Endothelial cell of umbilical vein (primary cell): ENCODE results near the gene TRAPPC12. TPM values are rescaled to one million over a fixed set of nuclear protein-coding genes. Genes with fewer than 3 reads are reported as not detected.

ENCODE experiments used
- BruUV-seq: library from RNA; stranded (reverse); fragments of 400-500 nt; replicated peaks from 2 replicates; lab custom pipeline; 2021; lab: Mats Ljungman, UMichigan
- CTCF ChIA-PET: fragments of 300-600, 350-600 bp; sonication (Branson Sonifier 250); formaldehyde crosslinking; loops from one replicate; lab custom pipeline; 2021; ENCODE audit warnings: antibody characterized with exemption, inconsistent platforms; lab: Charles Lee
- POLR2A ChIA-PET: fragments of 300-600, 350-600 bp; sonication (Branson Sonifier 250); formaldehyde crosslinking; loops from one replicate; lab custom pipeline; 2021; ENCODE audit warnings: antibody characterized with exemption, inconsistent platforms; lab: Charles Lee
- DNase-seq: peaks from one replicate; pipeline ENCODE4 v3.0.0-alpha.2; 2011; ENCODE audit warnings: low read depth, low spot score
- FAIRE-seq: peaks from 2 replicates; lab custom pipeline; 2011; peaks lifted over from hg19 to GRCh38; lab: Jason Lieb, UNC
- H2AFZ ChIP-seq: 2 replicates; pipeline ENCODE4 v1.6.0; 2012; ENCODE audit warnings: low read depth, low read length, control low read depth, inconsistent platforms
- H3K27ac ChIP-seq: 2 replicates; pipeline ENCODE4 v1.5.1; 2011; ENCODE audit warnings: low read depth, mild to moderate bottlenecking, control low read depth, low read length, moderate library complexity; ENCODE audit not compliant: insufficient read depth
- H3K27me3 ChIP-seq, 2 experiments: 2 replicates each; pipeline versions ENCODE4 v1.6.0 to v1.6.1; 2011; ENCODE audit warnings: low read length in 2 of 2, mixed read lengths in 1 of 2; ENCODE audit not compliant: control insufficient read depth in 2 of 2, insufficient read depth in 2 of 2
- H3K36me3 ChIP-seq, 2 experiments: 2 replicates in 1 of 2; 3 replicates in 1 of 2; pipeline ENCODE4 v1.5.1; 2011; ENCODE audit warnings: low read length in 2 of 2, mild to moderate bottlenecking in 1 of 2, moderate library complexity in 1 of 2; ENCODE audit not compliant: control insufficient read depth in 2 of 2, insufficient read depth in 2 of 2; ENCODE audit errors: extremely low read depth in 1 of 2
- H3K4me1 ChIP-seq: 3 replicates; pipeline ENCODE4 v1.5.1; 2011; ENCODE audit warnings: mild to moderate bottlenecking, low read length; ENCODE audit not compliant: control insufficient read depth, insufficient read depth; ENCODE audit errors: extremely low read depth
- H3K4me2 ChIP-seq: 2 replicates; pipeline ENCODE4 v1.6.1; 2011; ENCODE audit warnings: low read length, control low read depth, mixed read lengths; ENCODE audit not compliant: insufficient read depth
- H3K4me3 ChIP-seq, 3 experiments: fragments of 200-600 bp in 1 of 3; sonication (generic), shearing (Covaris generic) in 1 of 3; replicated peaks in 1 of 3; 2 replicates each; pipeline ENCODE4 v1.5.1; 2011 to 2016; ENCODE audit warnings: control low read depth in 3 of 3, low read length in 3 of 3, mild to moderate bottlenecking in 2 of 3, inconsistent platforms in 1 of 3, low read depth in 1 of 3, moderate library complexity in 1 of 3; ENCODE audit not compliant: insufficient read depth in 1 of 3
- H3K79me2 ChIP-seq: 2 replicates; pipeline ENCODE4 v1.6.0; 2012; ENCODE audit warnings: low read length, inconsistent platforms; ENCODE audit not compliant: control insufficient read depth, insufficient read depth
- H3K9ac ChIP-seq: replicated peaks from 2 replicates; pipeline ENCODE3; 2011; ENCODE audit warnings: low read length, control low read depth; ENCODE audit not compliant: insufficient read depth; ENCODE audit errors: extremely low read depth
- H3K9me1 ChIP-seq: replicated peaks from 3 replicates; pipeline ENCODE4 v1.6.0; 2011; ENCODE audit warnings: mild to moderate bottlenecking, low read length; ENCODE audit not compliant: control insufficient read depth, insufficient read depth; ENCODE audit errors: extremely low read depth
- H3K9me3 ChIP-seq: replicated peaks from 2 replicates; pipeline ENCODE4 v1.5.1; 2012; ENCODE audit warnings: low read length, inconsistent platforms; ENCODE audit not compliant: control insufficient read depth, insufficient read depth
- H4K20me1 ChIP-seq: replicated peaks from 2 replicates; pipeline ENCODE3; 2011; ENCODE audit warnings: mild to moderate bottlenecking, low read length; ENCODE audit not compliant: control insufficient read depth, insufficient read depth; ENCODE audit errors: extremely low read depth
- CTCF ChIP-seq, 2 donors: IDR thresholded peaks; 1 replicate in 1 of 2; 2 replicates in 1 of 2; pipeline ENCODE4 v1.5.1; 2011; ENCODE audit warnings: low read length in 2 of 2, mild to moderate bottlenecking in 2 of 2, moderate library complexity in 2 of 2, control low read depth in 1 of 2, inconsistent platforms in 1 of 2, low read depth in 1 of 2; ENCODE audit not compliant: insufficient read depth in 1 of 2; ENCODE audit errors: extremely low read depth in 1 of 2
- EZH2 ChIP-seq: IDR thresholded peaks from 2 replicates; pipeline ENCODE4 v1.6.1; 2012; ENCODE audit warnings: borderline replicate concordance, low read depth, mild to moderate bottlenecking, moderate library complexity, low read length, inconsistent platforms; ENCODE audit not compliant: severe bottlenecking
- FOS ChIP-seq: IDR thresholded peaks from 2 replicates; pipeline ENCODE4 v1.6.1; 2011; ENCODE audit warnings: mild to moderate bottlenecking, low read length, moderate library complexity, borderline replicate concordance; ENCODE audit not compliant: insufficient read depth
- GATA2 ChIP-seq: IDR thresholded peaks from 2 replicates; pipeline ENCODE4 v1.7.0; 2011; ENCODE audit warnings: low read depth, mild to moderate bottlenecking, moderate library complexity, mixed read lengths, low read length; ENCODE audit not compliant: insufficient read length, insufficient read depth
- JUN ChIP-seq: IDR thresholded peaks from 2 replicates; pipeline ENCODE4 v1.6.1; 2011; ENCODE audit warnings: borderline replicate concordance, low read depth; ENCODE audit not compliant: insufficient read length, insufficient read depth
- MYC ChIP-seq: IDR thresholded peaks from one replicate; pipeline ENCODE4 v1.6.1; 2011; ENCODE audit warnings: mild to moderate bottlenecking, low read depth, low read length
- POLR2A ChIP-seq: IDR thresholded peaks from 2 replicates; pipeline ENCODE4 v1.6.1; 2012; ENCODE audit warnings: low read depth, mild to moderate bottlenecking, control low read depth, low read length
- POLR2AphosphoS5 ChIP-seq: IDR thresholded peaks from 2 replicates; pipeline ENCODE4 v1.6.1; 2012; ENCODE audit warnings: low read depth, mild to moderate bottlenecking, control low read depth, low read length, moderate library complexity; ENCODE audit not compliant: insufficient read depth
- dilution Hi-C: fragments of 300-500 bp; cut with MboI; formaldehyde crosslinking; loops from one replicate; pipeline ENCODE4 v1.15.0; 2019; ENCODE audit warnings: low sequenced_read_pairs; ENCODE audit not compliant: extremely low pct_ligation_motif_present
- intact Hi-C: fragments of 100-400 bp; cut with micrococcal nuclease; formaldehyde crosslinking; loops from one replicate; pipeline ENCODE4 v1.10.0; 2022
- polyA plus RNA-seq, 4 experiments: library from polyadenylated mRNA; depleted of rRNA in 3 of 4; stranded (reverse) in 3 of 4; unstranded in 1 of 4; fragments of >200 nt; gene quantifications; 2 replicates each; pipeline versions ENCODE4 v1.2.1 to v1.2.3, GENCODE V29; 2011 to 2012; ENCODE audit warnings: missing spikeins in 1 of 4
- total RNA-seq: library from RNA; stranded (reverse); gene quantifications from 2 replicates; pipeline ENCODE4 v1.2.3, GENCODE V29; 2021
- TF ChIP-seq, protein P1 (sequence below): IDR thresholded peaks from 2 replicates; pipeline ENCODE4 v1.6.1; 2011; ENCODE audit not compliant: insufficient read depth, insufficient read length

Gene TRAPPC12
- total and polyA plus RNA-seq, 2 donors (not counting 3 experiments of a cell fraction or from before 2014, with no cell fraction given) = 47.5 to 81.5 TPM

DNA sequence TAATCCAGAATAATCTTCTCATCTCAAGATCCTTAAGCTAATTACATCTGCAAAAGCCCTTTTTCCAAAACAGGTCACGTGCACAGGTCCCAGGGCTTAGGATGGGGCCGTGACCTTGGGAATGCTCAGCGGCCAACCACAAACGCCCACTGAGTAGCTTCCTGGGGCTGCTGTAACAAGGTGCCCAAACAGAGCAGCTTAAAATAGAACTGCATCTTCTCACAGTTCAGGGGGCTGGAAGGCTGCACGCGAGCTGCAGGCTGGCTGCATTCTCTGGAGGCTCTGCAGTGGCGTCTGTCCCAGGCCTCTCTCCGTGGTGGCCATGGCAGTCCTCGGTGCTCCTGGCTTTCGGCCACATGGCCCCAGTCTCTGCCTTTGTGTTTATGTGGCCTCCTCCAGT is 107.9 kb downstream of the TRAPPC12 start:
- intact Hi-C loops = no loop called here
- H3K9ac ChIP-seq = no peak overlapping the region
- no peak overlapping the region for H3K27ac ChIP-seq
- H3K9me1 ChIP-seq = no peaks in the 10 kb centered on the region
- H3K79me2 ChIP-seq = no peaks in the 10 kb centered on the region
- FAIRE-seq = no peak
- no peak for DNase-seq
- TF ChIP-seq, protein P1, sequence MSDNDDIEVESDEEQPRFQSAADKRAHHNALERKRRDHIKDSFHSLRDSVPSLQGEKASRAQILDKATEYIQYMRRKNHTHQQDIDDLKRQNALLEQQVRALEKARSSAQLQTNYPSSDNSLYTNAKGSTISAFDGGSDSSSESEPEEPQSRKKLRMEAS = no peak
- H3K9me3 ChIP-seq = no peaks in the 10 kb centered on the region
- H3K4me3 ChIP-seq = no peak overlapping the region
- dilution Hi-C loops = no loop called here
- no peaks in the 10 kb centered on the region for H3K4me1 ChIP-seq
- ChIA-PET POLR2A (no interaction called here), CTCF (interaction anchor here (1.0 kb wide), 1 partner anchor 23 kb away, joined by 3 read pairs; no protein-coding TSS in a partner anchor)
- BruUV-seq = no TSS peak
- no peak overlapping the region for H2AFZ ChIP-seq
- no peak overlapping the region for H3K4me2 ChIP-seq
- no peaks in the 10 kb centered on the region for H3K36me3 ChIP-seq
- H4K20me1 ChIP-seq = no peaks in the 10 kb centered on the region
- H3K27me3 ChIP-seq = no peaks in the 10 kb centered on the region

DNA sequence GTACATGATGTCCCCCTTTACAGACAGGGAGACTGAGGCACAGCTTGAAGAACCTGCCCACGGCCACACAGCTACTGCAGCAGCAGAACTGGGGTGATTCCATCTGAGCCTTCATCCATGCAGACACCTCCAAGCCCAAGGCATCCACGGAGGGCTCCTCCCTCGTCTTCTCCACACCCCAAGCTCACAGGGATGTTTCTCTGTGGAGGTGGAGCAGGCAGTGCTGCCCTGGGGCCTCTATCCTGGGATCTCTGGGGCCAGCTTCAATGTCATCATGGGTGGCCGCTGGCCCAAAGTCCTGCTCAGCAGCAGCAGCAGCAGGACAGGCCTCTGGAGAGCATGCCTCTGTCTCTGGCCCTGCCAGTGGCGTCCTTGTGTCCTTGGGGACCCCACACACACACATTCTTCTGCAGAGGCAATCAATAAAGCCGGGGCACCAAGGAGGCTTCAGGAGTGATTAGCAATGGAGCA is 108.6 kb downstream of the TRAPPC12 start:
- Histone ChIP-seq H3K27ac (no peak overlapping the region), H3K27me3 (no peaks in the 10 kb centered on the region), H3K79me2 (no peaks in the 10 kb centered on the region), H3K4me3 (no peak overlapping the region), H3K4me1 (peaks cover under 1% of the 10 kb centered on the region), H3K4me2 (no peak overlapping the region), H3K36me3 (no peaks in the 10 kb centered on the region), H3K9me3 (no peaks in the 10 kb centered on the region), H4K20me1 (no peaks in the 10 kb centered on the region), H3K9ac (no peak overlapping the region), H2AFZ (no peak overlapping the region), H3K9me1 (no peaks in the 10 kb centered on the region)
- no peak for FAIRE-seq
- intact Hi-C loops (no loop called here), dilution Hi-C loops (no loop called here)
- no peak for DNase-seq
- CTCF ChIA-PET = interaction anchor here (1.0 kb wide), 1 partner anchor 24 kb away, joined by 3 read pairs; no protein-coding TSS in a partner anchor
- POLR2A ChIA-PET = no interaction called here
- TF ChIP-seq, protein P1 = no peak
- TF ChIP-seq FOS = no peak
- no peak for TF ChIP-seq POLR2A
- no peak for TF ChIP-seq JUN
- TF ChIP-seq POLR2AphosphoS5 = no peak
- no peak for TF ChIP-seq MYC
- TF ChIP-seq EZH2 = no peak
- TF ChIP-seq CTCF (IDR thresholded peaks at IDR 0.05; ENCODE audit: extremely low read depth in 1 of 2, insufficient read depth in 1 of 2, low read depth in 1 of 2, low read length in 2 of 2) = no peak
- TF ChIP-seq GATA2 = no peak
- no TSS peak for BruUV-seq
